SK-N-MC (cell line): ENCODE results near the gene H6PD.

ENCODE experiments used
- EZH2 ChIP-seq: fragments of 200-600 bp; sonication (generic); IDR thresholded peaks from one replicate; pipeline ENCODE4 v1.6.1; 2017; ENCODE audit warnings: antibody characterized with exemption
- POLR2AphosphoS5 ChIP-seq: IDR thresholded peaks from 2 replicates; pipeline ENCODE4 v1.6.1; 2012; ENCODE audit warnings: mild to moderate bottlenecking, low read depth, low read length, borderline replicate concordance

DNA sequence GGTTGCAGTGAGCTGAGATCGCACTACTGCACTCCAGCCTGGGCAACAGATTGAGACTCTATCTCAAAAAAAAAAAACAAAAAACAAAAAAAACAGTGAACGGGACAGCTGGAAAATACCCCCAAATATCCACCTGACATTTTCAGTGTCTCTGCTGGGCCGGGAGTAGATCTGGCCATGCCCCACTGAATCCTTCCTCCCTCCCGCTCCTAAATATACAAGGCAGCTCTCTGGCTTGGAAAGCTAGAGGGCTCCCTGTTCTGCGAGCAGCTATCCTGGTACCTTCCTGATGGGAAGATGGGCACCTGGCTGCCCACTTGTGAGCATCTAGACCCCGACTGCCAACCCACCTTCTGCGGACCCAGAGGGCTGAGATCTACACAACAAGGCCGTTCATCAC is 79.5 kb downstream of the H6PD start:
- no peak for TF ChIP-seq EZH2
- TF ChIP-seq POLR2AphosphoS5 = no peak
